ENCODE data around the gene PLBD2. TPM values are rescaled to one million over a fixed set of nuclear protein-coding genes. Genes with fewer than 3 reads are reported as not detected.

PLBD2 gene
- total RNA-seq, 1 experiment from 2014 or later: 36.8 TPM

DNA sequence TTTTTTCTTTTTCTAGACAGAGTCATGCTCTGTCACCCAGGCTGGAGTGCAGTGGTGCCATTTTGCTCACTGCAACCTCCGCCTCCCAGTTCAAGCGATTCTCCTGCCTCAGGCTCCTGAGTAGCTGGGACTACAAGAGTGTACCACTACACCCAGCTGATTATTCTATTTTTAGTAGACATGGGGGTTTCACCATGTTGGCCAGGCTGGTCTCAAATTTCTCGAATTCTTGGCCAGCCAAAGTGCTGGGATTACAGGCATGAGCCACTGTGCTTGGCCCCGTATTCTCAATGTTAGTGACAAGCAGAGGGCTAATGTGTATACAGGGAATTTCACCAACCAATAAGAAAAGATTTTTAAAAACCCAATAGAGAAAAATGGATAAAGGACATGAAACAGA, 8.4 kb downstream of the PLBD2 start:
- Histone ChIP-seq H3K4me1 (ENCODE audit: insufficient read depth, low read length, poor library complexity, severe bottlenecking) (no peaks in the 10 kb centered on the region), H3K36me3 (ENCODE audit: insufficient read depth, low read length, poor library complexity, severe bottlenecking) (no peaks in the 10 kb centered on the region), H3K4me3 (ENCODE audit: low read depth, low read length, poor library complexity, severe bottlenecking) (no peak overlapping the region), H3K27me3 (replicated peaks; ENCODE audit: insufficient read depth, low read depth, low read length, poor library complexity) (no peaks in the 10 kb centered on the region), H3K9me3 (ENCODE audit: low read depth, low read length, poor library complexity, severe bottlenecking) (no peaks in the 10 kb centered on the region), H3K27ac (ENCODE audit: low read depth, low read length, poor library complexity, severe bottlenecking) (no peak overlapping the region)
- no TSS peak for BruUV-seq (replicated peaks)
- TF ChIP-seq, protein P1, sequence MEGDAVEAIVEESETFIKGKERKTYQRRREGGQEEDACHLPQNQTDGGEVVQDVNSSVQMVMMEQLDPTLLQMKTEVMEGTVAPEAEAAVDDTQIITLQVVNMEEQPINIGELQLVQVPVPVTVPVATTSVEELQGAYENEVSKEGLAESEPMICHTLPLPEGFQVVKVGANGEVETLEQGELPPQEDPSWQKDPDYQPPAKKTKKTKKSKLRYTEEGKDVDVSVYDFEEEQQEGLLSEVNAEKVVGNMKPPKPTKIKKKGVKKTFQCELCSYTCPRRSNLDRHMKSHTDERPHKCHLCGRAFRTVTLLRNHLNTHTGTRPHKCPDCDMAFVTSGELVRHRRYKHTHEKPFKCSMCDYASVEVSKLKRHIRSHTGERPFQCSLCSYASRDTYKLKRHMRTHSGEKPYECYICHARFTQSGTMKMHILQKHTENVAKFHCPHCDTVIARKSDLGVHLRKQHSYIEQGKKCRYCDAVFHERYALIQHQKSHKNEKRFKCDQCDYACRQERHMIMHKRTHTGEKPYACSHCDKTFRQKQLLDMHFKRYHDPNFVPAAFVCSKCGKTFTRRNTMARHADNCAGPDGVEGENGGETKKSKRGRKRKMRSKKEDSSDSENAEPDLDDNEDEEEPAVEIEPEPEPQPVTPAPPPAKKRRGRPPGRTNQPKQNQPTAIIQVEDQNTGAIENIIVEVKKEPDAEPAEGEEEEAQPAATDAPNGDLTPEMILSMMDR (conservative IDR thresholded peaks at IDR 0.05; ENCODE audit: low read depth, low read length): no peak
- no peak for TF ChIP-seq EZH2 (IDR thresholded peaks at IDR 0.05; ENCODE audit: borderline replicate concordance, low read depth, low read length, poor library complexity, severe bottlenecking)
- no peak for DNase-seq (ENCODE audit: low spot score)
- POLR2A ChIA-PET (ENCODE audit: low non-redundant PET): no interaction called here
- intact Hi-C loops (cut with micrococcal nuclease; ENCODE audit: unreplicated experiment): no loop called here
- CTCF ChIA-PET: no interaction called here

DNA sequence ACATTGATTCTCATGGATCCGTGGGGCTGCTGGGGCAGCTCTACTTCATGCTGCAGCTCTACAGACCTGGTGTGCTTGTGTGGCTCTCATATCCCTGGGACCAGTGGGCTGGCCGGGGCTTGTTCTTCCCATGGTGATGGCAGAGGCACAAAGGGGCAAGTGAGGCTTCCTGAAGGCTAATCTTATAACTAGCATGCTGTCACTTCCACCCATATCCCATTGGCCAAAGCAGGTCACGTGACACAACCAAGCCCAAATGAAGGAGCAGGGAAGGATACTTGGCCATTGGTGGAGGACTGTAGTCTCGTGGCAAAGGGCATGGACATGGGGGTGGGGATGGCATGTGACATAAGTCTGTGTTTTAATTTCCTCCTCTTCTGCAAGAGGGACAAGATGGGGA, 9.9 kb downstream of the PLBD2 start:
- H3K9me3 ChIP-seq (ENCODE audit: low read depth, low read length, poor library complexity, severe bottlenecking): no peaks in the 10 kb centered on the region
- no peak for DNase-seq (ENCODE audit: low spot score)
- no peak overlapping the region for H3K27ac ChIP-seq (ENCODE audit: low read depth, low read length, poor library complexity, severe bottlenecking)
- POLR2A ChIA-PET (ENCODE audit: low non-redundant PET): no interaction called here
- intact Hi-C loops (cut with micrococcal nuclease; ENCODE audit: unreplicated experiment): no loop called here
- no peaks in the 10 kb centered on the region for H3K36me3 ChIP-seq (ENCODE audit: insufficient read depth, low read length, poor library complexity, severe bottlenecking)
- no TSS peak for BruUV-seq (replicated peaks)
- CTCF ChIA-PET: no interaction called here
- no peak overlapping the region for H3K4me3 ChIP-seq (ENCODE audit: low read depth, low read length, poor library complexity, severe bottlenecking)
- TF ChIP-seq, protein P1 (conservative IDR thresholded peaks at IDR 0.05; ENCODE audit: low read depth, low read length): no peak
- TF ChIP-seq EZH2 (IDR thresholded peaks at IDR 0.05; ENCODE audit: borderline replicate concordance, low read depth, low read length, poor library complexity, severe bottlenecking): no peak
- H3K27me3 ChIP-seq (replicated peaks; ENCODE audit: insufficient read depth, low read depth, low read length, poor library complexity): no peaks in the 10 kb centered on the region
- no peaks in the 10 kb centered on the region for H3K4me1 ChIP-seq (ENCODE audit: insufficient read depth, low read length, poor library complexity, severe bottlenecking)

DNA sequence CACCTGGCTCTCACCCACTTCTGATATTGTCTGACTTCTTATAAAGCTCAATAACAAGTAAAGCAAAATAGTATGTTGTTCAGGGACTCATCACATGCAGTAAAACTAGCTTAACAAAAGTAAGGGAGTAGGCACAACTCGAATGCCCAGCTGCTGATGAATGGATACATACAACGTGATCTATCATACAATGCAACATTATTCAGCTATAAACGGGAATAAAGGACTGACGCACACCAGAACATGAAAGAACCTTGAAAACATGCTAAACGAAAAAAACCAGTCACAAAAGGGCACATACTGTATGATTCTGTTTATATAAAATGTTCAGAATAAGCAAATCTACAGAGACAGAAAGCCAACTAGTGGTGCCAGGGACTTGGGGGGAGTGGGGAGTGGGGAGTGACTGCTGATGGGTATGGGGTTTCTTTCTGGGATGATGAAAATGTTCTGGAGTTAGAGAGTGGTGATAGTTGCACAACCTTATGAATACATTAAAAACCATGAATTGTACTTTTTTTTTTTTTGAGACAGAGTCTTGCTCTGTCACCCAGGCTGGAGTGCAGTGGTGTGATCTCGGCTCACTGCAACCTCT, 11.1 kb downstream of the PLBD2 start:
- BruUV-seq (replicated peaks): no TSS peak
- TF ChIP-seq, protein P1 (conservative IDR thresholded peaks at IDR 0.05; ENCODE audit: low read depth, low read length): no peak
- TF ChIP-seq EZH2 (IDR thresholded peaks at IDR 0.05; ENCODE audit: borderline replicate concordance, low read depth, low read length, poor library complexity, severe bottlenecking): no peak
- Histone ChIP-seq H3K27me3 (replicated peaks; ENCODE audit: insufficient read depth, low read depth, low read length, poor library complexity) (no peaks in the 10 kb centered on the region), H3K4me3 (ENCODE audit: low read depth, low read length, poor library complexity, severe bottlenecking) (no peak overlapping the region), H3K36me3 (ENCODE audit: insufficient read depth, low read length, poor library complexity, severe bottlenecking) (no peaks in the 10 kb centered on the region), H3K27ac (ENCODE audit: low read depth, low read length, poor library complexity, severe bottlenecking) (no peak overlapping the region), H3K4me1 (ENCODE audit: insufficient read depth, low read length, poor library complexity, severe bottlenecking) (no peaks in the 10 kb centered on the region), H3K9me3 (ENCODE audit: low read depth, low read length, poor library complexity, severe bottlenecking) (no peaks in the 10 kb centered on the region)
- intact Hi-C loops (cut with micrococcal nuclease; ENCODE audit: unreplicated experiment): no loop called here
- POLR2A ChIA-PET (ENCODE audit: low non-redundant PET): no interaction called here
- DNase-seq (ENCODE audit: low spot score): no peak
- CTCF ChIA-PET: no interaction called here

Measured in A673 (cell line).